Fibroblast of pulmonary artery (primary cell): ENCODE results near the gene DNAI2.

Experiments used
- DNase-seq: peaks from one replicate; pipeline ENCODE4 v3.0.0-alpha.2; 2010; ENCODE audit warnings: low read depth
- H3K4me3 ChIP-seq: replicated peaks from 2 replicates; pipeline ENCODE4 v1.5.1; 2011; ENCODE audit warnings: low read depth, mild to moderate bottlenecking, control low read depth, low read length, moderate library complexity
- TF ChIP-seq, protein P1 (sequence below): IDR thresholded peaks from 2 replicates; pipeline ENCODE4 v1.5.1; 2011; ENCODE audit warnings: mild to moderate bottlenecking, control low read depth, low read length, inconsistent platforms; ENCODE audit errors: missing control alignments

Gene DNAI2

DNA sequence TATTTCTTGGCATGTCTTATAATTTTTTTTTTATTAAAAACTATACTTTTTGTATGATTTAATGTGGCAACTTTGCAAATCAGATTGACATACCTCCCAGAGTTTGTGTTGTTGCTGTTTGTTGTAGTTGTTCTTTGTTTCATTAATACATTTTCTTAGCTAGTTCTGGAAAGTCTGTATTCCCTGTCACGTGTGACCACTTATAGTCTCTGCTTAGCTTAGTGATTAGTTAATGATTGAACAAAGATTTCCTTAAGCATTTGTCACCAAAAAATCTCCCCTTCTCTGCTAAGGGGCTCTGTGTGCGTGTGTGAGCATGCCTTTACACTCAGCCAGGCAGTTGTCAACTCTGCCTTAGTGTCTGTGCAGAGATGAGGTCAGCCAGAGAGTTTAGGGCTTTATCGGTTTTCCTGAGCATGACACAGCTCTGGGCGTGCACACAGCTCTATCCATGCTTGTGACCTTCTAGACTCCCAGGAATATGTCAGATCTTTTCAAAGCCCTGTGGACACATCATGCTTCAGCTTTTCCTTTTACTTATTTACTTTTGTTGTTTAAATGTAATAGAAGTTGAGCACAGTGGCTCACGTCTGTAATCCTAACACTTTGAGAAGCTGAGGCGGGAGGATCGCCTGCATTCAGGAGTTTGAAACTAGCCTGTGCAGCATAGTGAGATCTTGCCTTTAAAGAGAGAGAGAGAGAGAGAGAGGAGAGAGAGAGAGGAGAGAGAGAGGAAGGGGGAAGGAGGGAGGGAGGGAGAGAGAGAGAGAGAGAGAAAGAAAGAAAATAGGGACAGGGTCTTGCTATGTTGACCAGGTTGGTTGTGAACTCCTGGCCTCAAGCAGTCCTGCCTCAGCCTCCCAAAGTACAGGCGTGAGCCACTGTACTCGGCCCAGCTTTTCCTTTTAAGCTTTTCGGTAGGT is 21.9 kb downstream of the DNAI2 start:
- TF ChIP-seq, protein P1, sequence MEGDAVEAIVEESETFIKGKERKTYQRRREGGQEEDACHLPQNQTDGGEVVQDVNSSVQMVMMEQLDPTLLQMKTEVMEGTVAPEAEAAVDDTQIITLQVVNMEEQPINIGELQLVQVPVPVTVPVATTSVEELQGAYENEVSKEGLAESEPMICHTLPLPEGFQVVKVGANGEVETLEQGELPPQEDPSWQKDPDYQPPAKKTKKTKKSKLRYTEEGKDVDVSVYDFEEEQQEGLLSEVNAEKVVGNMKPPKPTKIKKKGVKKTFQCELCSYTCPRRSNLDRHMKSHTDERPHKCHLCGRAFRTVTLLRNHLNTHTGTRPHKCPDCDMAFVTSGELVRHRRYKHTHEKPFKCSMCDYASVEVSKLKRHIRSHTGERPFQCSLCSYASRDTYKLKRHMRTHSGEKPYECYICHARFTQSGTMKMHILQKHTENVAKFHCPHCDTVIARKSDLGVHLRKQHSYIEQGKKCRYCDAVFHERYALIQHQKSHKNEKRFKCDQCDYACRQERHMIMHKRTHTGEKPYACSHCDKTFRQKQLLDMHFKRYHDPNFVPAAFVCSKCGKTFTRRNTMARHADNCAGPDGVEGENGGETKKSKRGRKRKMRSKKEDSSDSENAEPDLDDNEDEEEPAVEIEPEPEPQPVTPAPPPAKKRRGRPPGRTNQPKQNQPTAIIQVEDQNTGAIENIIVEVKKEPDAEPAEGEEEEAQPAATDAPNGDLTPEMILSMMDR = no peak
- no peak overlapping the region for H3K4me3 ChIP-seq
- no peak for DNase-seq

DNA sequence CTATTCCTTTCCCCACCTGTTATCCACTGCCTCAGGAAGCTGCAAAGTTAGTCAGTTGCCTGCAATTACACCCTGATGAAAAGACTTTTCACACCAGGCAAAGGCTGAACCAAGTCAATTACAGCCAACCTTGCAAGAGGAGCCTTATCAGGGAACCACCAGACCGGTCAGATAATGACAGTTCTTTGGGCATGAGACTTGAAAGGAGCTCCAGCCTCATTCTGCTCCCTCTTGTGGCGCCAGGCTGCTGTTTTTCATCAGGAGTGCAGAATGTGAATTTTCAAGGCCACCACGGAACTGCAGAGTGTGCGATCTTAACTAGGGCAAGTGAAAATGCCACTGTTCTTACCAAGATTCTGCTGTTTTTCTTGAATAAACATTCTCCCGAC is 22.5 kb downstream of the DNAI2 start:
- H3K4me3 ChIP-seq = no peak overlapping the region
- peak; percentile 73 for DNase-seq
- TF ChIP-seq, protein P1 = peak; percentile 81

DNA sequence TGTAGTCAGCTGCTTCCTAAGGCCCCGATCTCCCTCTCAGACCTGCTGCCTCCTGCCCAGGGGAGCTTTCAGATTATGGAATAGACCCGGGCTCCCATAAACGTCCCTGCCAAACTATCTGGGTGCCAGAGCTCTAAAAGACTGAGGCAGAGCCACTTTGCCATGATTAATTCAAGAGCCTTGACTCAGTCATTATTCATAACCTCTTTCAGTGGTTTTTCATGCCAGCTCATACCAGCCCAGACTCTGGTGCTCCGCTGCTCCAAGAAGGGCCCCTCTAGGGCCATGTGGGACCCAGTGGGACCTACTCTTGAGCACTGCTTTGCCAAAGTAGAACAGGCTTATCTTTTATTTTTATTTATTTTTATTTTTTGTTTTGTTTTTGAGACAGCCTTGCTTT is 23.9 kb downstream of the DNAI2 start:
- no peak for DNase-seq
- TF ChIP-seq, protein P1 = no peak
- no peak overlapping the region for H3K4me3 ChIP-seq

DNA sequence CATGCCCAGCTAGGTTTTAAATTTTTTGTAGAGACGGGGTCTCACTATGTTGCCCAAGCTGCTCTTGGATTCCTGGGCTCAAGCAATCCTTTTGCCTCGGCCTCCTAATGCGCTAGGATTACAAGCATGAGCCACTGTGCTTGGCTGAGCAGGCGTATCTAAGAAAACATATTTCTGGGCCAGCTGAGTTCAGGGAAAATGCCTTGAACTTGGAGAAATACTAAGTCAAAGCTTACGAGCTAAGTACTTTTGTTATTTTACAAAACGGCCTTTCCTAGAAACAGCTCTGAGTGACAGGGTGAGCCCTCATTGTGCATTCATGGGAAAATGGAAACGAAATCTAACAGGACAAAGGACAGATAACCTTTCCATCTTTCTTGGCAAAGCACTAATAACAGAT is 24.7 kb downstream of the DNAI2 start:
- H3K4me3 ChIP-seq = no peak overlapping the region
- TF ChIP-seq, protein P1 = no peak
- DNase-seq = no peak

DNA sequence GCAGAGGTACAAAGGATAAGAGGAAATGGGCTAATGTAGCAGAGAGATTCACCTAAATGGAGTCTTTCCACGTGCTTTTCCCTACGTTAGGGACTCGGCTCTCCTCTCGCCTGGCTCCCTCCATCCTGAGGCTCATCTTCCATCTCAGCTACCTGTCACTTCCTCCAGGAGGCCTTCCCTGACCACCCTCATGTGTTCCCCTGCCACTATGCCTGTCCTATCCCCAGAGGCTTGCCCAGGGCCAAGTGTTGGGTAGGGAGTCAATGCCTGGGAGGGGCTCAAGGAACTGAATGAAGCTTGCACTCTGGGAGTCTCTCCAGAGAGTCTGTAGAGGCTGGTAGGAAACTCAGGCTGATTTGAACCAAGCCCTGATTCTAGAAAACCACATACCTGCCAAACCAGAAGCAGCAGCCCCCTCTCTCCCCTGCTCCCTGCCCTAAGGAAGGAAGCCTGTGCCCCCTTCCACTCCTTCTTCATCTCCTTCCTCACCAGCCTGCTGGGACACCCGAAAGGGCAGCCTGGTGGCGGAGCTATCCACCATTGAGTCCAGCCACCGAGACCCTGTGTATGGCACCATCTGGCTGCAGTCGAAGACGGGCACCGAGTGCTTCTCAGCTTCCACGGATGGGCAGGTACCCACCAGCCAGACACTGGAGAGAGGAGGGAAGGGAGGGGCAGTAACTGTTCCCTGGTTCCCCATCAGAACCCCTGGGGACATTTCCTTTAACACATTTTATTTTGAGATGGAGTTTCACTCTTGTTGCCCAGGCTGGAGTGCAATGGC is 25.4 kb downstream of the DNAI2 start:
- DNase-seq = no peak
- no peak overlapping the region for H3K4me3 ChIP-seq
- TF ChIP-seq, protein P1 = no peak

DNA sequence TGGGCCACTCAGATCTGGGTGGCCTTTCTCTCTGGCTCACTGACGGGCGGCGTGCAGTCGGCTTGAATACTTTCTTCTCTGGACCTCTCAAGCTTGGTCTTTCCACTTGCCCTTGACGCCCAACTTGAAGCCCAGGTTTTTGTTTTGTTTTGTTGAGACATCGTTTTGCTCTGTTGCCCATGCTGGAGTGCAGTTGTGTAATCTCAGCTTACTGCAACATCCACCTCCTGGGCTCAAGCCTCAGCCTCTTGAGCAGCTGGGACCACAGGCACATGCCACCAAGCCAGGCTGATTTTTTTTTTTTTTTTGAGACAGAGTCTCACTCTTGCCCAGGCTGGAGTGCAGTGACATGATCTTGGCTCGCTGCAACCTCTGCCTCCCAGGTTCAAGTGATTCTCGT is 29.3 kb downstream of the DNAI2 start:
- no peak for DNase-seq
- no peak overlapping the region for H3K4me3 ChIP-seq
- TF ChIP-seq, protein P1 = no peak
